Midbrain (tissue), 1 donor: ENCODE measurements around the gene CYP20A1.
"Not testable (repeated sequence)": the region's sequence is repeated elsewhere in the genome, so short reads cannot be mapped to it uniquely, and the experiment has no call there.

Experiments used
- DNase-seq: peaks from one replicate; lab custom pipeline; 2025; lab: John Stamatoyannopoulos, UW

CYP20A1 gene, protein sequence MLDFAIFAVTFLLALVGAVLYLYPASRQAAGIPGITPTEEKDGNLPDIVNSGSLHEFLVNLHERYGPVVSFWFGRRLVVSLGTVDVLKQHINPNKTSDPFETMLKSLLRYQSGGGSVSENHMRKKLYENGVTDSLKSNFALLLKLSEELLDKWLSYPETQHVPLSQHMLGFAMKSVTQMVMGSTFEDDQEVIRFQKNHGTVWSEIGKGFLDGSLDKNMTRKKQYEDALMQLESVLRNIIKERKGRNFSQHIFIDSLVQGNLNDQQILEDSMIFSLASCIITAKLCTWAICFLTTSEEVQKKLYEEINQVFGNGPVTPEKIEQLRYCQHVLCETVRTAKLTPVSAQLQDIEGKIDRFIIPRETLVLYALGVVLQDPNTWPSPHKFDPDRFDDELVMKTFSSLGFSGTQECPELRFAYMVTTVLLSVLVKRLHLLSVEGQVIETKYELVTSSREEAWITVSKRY

DNA sequence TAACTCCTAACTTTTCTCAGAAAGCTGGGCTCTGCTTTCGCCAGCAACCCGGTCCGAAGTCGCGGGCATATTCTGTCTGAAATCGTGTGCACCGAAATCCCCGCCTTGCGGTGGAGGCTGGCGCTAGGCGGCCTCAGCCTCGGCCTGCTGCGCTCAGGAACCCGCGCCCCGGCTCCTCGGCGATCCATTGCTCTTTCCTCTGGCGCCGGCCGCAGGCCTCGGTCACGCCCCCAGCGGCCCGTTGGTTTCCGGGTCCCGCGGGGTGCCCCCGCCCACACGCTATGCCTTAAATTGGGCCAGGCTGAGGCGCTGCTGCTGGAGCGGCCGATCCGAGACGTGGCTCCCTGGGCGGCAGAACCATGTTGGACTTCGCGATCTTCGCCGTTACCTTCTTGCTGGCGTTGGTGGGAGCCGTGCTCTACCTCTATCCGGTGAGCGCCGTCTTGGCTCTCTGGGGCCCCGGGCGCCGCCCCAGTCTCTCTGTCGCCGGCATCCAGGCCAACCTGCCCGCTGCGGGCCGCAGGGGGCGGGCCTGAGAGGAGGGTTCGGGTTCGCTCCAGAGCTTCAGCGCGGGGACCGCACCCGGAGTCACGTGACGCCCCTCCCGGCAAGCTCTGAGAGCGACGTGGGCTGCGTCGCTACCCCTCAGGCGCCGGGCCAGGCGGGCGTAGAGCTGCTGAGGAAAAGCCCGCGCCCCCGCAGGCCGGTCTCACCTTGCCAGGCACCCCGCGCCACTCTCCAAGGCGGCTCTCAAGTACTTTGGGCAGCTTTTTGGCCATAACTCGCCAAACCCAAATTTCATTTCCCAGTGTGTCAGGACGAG, at the start of gene CYP20A1:
Gene CYP20A1 (plus strand): TSS at position 315 of the 823 bp plus-strand sequence. CDS start 45 bp downstream, at position 360.
- DNase-seq, result peak; percentile 97

GRCh38 chr2:203190547-203190946, 48.3 kb upstream of the CYP20A1 start:
- not testable (repeated sequence) for DNase-seq

GRCh38 chr2:203191026-203191425, 47.8 kb upstream of the CYP20A1 start:
- not testable (repeated sequence) for DNase-seq

GRCh38 chr2:203191961-203192360, 46.9 kb upstream of the CYP20A1 start:
- no peak for DNase-seq

- DNase-seq, result no peak
These were observed 43.3 kb upstream of the CYP20A1 start for GRCh38 chr2:203195331-203196036.

- DNase-seq, result no peak
These were observed 38.0 kb upstream of the CYP20A1 start for GRCh38 chr2:203200866-203201265.

- no peak for DNase-seq
These were observed 37.4 kb upstream of the CYP20A1 start for GRCh38 chr2:203201426-203201825.

DNA sequence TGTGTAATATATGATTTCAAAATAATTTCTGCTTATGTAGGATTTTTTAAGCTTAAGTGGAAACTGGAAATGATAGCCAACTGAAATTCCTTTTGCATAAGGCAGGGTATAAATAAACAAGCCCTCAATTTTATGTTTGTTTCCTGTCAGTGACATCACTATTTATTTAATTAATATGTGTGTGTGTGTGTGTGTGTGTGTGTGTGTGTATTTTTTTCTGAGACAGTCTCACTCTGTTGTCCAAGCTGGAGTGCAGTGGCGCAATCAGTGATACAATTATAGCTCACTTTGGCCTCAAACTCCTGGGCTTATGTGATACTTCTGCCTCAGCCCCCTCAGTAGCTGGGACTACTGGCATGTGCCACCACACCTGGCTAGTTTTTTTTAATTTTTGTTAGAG, 29.3 kb upstream of the CYP20A1 start:
- no peak for DNase-seq

DNA sequence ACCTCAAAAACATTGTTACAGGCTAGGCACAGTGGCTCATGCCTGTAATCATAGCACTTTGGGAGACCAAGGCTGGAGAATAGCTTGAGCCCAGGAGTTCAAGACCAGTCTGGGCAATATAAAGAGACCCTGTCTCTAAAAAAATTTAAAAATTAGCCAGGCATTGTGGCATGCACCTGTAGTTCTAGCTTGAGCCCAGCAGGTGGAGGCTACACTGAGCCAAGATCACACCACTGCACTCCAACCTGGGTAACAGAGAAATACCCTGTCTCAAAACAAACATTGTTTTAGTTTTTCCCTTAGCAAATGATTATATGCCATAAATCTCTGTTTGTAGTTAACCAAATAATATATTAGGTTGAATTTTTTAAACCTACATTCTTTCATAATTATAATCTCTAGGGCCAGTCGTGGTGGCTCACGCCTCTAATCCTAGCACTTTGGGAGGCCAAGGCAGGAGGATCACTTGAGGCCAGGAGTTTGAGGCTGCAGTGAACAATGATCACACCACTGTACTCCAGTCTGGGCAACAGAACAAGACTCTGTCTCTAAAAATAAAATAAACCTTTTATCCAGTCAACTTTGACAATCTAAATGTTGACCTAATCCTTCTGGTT, 13.3 kb upstream of the CYP20A1 start:
- no peak for DNase-seq

- not testable (repeated sequence) for DNase-seq
These were observed 9.1 kb upstream of the CYP20A1 start for GRCh38 chr2:203229674-203230073.

- no peak for DNase-seq
These were observed 1.2 kb upstream of the CYP20A1 start for GRCh38 chr2:203237346-203238238.

- DNase-seq, result no peak
These were observed 520 bp upstream of the CYP20A1 start for GRCh38 chr2:203238292-203238703.

- no peak for DNase-seq
These were observed 1.7 kb downstream of the CYP20A1 start for GRCh38 chr2:203240491-203240890.

GRCh38 chr2:203242518-203242917, 3.7 kb downstream of the CYP20A1 start:
- DNase-seq, result no peak

DNA sequence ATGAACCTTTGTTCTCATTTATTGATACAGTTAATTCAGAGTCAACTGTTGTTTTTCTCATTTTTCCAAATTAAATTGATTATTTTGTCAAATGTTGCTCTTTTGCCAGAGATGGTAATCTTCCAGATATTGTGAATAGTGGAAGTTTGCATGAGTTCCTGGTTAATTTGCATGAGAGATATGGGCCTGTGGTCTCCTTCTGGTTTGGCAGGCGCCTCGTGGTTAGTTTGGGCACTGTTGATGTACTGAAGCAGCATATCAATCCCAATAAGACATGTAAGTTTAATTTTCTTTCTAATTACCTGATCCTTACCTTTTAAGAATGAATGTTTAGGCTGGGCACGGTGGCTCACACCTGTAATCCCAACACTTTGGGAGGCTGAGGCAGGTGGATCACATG, 7.8 kb downstream of the CYP20A1 start:
- DNase-seq, result no peak

- no peak for DNase-seq
These were observed 14.0 kb downstream of the CYP20A1 start for GRCh38 chr2:203252818-203253217.

GRCh38 chr2:203253422-203254095, 14.7 kb downstream of the CYP20A1 start:
- DNase-seq, result not testable (repeated sequence)

DNA sequence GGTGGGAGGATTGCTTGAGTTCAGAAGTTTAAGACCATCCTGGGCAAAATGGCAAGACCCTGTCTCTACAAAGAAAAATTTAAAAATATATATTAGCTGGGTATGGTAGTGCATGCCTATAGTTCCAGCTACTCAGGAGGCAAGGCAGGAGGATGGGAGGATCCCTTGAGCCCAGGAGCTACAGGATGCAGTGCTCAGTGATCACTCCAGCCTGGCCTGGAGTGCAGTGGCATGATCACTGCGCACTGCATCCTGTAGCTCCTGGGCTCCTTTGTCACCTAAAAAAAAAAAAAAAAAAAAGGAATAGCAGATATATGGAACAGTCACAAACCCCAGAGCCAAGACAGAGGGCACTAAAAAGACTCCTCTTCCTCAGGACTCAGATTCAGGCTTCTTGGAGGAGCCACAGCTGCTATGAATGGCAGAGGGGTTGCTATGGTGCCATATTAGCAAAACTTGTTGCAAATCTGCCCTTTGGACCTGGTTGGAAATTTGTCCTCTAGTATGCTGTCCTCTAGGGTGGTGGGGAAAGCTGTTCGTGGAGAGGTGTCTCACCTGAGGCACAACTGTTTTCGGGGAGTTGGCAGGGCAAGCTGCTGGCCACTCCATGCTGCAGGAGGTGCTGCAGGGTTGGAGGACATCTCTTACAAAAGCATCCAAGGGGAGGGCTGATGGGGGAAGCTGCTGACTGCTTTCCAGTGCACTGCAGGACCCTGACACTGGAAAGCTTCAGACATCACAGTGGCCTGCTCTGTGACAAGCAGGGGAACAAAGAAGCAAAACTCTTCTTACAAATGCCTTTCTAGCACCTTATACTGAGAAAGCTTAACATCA, 22.7 kb downstream of the CYP20A1 start:
- no peak for DNase-seq

DNA sequence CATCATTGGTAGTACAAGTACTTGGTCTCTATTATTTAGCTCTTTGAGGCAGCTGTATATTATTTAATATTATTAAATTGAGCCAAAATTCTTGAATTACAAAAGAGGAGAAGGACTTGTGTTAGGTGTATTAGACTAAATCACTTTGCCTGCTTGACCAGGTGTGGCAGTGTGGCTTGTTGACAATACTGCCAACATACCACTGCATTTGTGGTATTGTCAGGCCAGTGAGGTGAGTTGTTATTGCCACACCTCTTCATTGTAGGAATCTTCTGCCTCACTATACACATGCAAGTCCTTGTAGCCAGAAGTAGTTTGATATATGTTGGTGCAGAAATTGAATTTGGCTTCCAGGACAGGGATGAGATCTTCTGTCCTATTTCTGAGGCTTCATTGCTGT, 40.5 kb downstream of the CYP20A1 start:
- no peak for DNase-seq
